Testis (tissue), 2 donors: ENCODE data around the gene CNKSR2.

Experiments
- POLR2A ChIP-seq: fragments of 450-650 bp; IDR thresholded peaks from one replicate; pipeline ENCODE4 v1.6.1; 2017; ENCODE audit warnings: antibody characterized with exemption, mild to moderate bottlenecking, moderate library complexity
- TF ChIP-seq, protein P1 (sequence below), 3 experiments: fragments of 450-650 bp in 2 of 3; fragments of 200-600 bp in 1 of 3; sonication (generic) in 1 of 3; IDR thresholded peaks; one replicate each; pipeline ENCODE4 v1.5.1; 2016 to 2019; ENCODE audit warnings: antibody characterized with exemption in 3 of 3, mild to moderate bottlenecking in 2 of 3, moderate library complexity in 1 of 3

DNA sequence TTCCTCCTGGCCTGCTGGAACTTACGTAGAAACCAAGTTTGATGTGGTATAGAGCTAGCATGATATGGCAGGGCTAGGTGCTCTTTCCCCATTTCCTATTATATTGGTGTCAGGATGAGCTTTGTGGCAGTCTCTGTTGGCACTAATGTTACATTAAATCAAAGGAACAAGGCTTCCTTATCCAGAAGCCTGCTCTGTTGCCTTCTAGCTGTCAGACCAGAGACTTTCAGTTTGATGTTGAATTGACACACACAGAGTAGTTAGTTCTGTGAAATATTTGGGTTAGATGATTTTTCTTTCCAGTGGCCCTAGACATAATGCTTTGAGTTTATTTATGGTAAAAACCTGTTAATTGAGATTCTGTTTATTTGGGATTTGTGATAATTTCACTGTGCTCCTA is 10.0 kb downstream of the CNKSR2 start:
- TF ChIP-seq, protein P1, sequence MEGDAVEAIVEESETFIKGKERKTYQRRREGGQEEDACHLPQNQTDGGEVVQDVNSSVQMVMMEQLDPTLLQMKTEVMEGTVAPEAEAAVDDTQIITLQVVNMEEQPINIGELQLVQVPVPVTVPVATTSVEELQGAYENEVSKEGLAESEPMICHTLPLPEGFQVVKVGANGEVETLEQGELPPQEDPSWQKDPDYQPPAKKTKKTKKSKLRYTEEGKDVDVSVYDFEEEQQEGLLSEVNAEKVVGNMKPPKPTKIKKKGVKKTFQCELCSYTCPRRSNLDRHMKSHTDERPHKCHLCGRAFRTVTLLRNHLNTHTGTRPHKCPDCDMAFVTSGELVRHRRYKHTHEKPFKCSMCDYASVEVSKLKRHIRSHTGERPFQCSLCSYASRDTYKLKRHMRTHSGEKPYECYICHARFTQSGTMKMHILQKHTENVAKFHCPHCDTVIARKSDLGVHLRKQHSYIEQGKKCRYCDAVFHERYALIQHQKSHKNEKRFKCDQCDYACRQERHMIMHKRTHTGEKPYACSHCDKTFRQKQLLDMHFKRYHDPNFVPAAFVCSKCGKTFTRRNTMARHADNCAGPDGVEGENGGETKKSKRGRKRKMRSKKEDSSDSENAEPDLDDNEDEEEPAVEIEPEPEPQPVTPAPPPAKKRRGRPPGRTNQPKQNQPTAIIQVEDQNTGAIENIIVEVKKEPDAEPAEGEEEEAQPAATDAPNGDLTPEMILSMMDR (IDR thresholded peaks at IDR 0.05) = no peak
- no peak for TF ChIP-seq POLR2A
